HFFc6 (cell line): Measurements from ENCODE around the gene XCL1. TPM values are rescaled to one million over a fixed set of nuclear protein-coding genes. Genes with fewer than 3 reads are reported as not detected.
A peak's percentile ranks its signal among the peaks of the same experiment; 100 is the strongest.

ENCODE experiments used
- DNase-seq: peaks from one replicate; pipeline ENCODE4 v3.0.0-alpha.2; 2018
- H3K27ac Mint-ChIP-seq: 2 replicates; pipeline ENCODE4 v1.8.0; 2020; ENCODE audit warnings: mild to moderate bottlenecking, mixed read lengths
- H3K27me3 Mint-ChIP-seq: 2 replicates; pipeline ENCODE4 v1.8.0; 2021; ENCODE audit warnings: mild to moderate bottlenecking, moderate library complexity, mixed read lengths; ENCODE audit not compliant: insufficient read depth
- H3K36me3 Mint-ChIP-seq: 2 replicates; pipeline ENCODE4 v1.8.0; 2021; ENCODE audit warnings: low read depth, mixed read lengths
- H3K4me1 Mint-ChIP-seq: 2 replicates; pipeline ENCODE4 v1.8.0; 2020; ENCODE audit warnings: low read depth, mixed read lengths
- H3K4me3 Mint-ChIP-seq: 2 replicates; pipeline ENCODE4 v1.8.0; 2020; ENCODE audit warnings: mild to moderate bottlenecking, moderate library complexity, mixed read lengths
- H3K9me3 Mint-ChIP-seq: 2 replicates; pipeline ENCODE4 v1.8.0; 2020; ENCODE audit warnings: mild to moderate bottlenecking, mixed read lengths
- total RNA-seq, 6 experiments: library from RNA; stranded (reverse); fragmentation: NEBNext Ultra II Directional; extraction: Animal tissue kit (Norgen Biotek cat#: 25700); gene quantifications; 2 replicates in 1 of 6; 3 replicates in 5 of 6; pipeline ENCODE4 v1.2.3, GENCODE V29; 2021
- TF ChIP-seq, protein P1 (sequence below): fragments of 200-600 bp; sonication (generic); IDR thresholded peaks from 2 replicates; pipeline ENCODE4 v1.5.0; 2021; ENCODE audit warnings: antibody characterized with exemption, mild to moderate bottlenecking

The XCL1 gene
- total RNA-seq, 6 experiments from 2014 or later, result not detected

- H3K27me3 Mint-ChIP-seq, result peaks cover 6% of the 10 kb centered on the region
Measured at GRCh38 chr1:168583571-168583970, 7.2 kb downstream of the XCL1 start.

DNA sequence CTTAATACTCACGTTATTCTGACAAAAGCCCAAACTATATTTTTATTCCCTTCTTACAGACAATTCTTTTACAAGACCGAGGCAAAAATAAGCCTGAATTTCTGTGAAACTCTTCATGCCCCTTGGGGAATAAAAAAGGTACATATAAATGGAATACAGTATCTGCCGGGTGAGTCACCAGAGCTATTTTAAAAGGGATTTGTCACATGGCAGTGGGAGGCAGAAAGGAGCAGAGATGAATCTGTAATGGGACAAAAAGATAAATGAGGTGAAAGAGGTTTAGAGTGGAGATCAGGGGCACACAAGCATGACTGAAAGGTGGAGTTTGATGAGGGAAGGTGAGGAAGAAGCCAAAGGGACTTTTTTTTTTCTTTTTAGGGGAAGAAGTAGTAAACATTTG lies 8.8 kb downstream of the XCL1 start:
- H3K27me3 Mint-ChIP-seq, result peaks cover 6% of the 10 kb centered on the region
- no peak overlapping the region for H3K4me3 Mint-ChIP-seq
- peak; percentile 32 for DNase-seq
- no peaks in the 10 kb centered on the region for H3K36me3 Mint-ChIP-seq
- peaks cover 27% of the 10 kb centered on the region for H3K4me1 Mint-ChIP-seq
- no peak overlapping the region for H3K27ac Mint-ChIP-seq
- H3K9me3 Mint-ChIP-seq, result no peaks in the 10 kb centered on the region
- TF ChIP-seq, protein P1, sequence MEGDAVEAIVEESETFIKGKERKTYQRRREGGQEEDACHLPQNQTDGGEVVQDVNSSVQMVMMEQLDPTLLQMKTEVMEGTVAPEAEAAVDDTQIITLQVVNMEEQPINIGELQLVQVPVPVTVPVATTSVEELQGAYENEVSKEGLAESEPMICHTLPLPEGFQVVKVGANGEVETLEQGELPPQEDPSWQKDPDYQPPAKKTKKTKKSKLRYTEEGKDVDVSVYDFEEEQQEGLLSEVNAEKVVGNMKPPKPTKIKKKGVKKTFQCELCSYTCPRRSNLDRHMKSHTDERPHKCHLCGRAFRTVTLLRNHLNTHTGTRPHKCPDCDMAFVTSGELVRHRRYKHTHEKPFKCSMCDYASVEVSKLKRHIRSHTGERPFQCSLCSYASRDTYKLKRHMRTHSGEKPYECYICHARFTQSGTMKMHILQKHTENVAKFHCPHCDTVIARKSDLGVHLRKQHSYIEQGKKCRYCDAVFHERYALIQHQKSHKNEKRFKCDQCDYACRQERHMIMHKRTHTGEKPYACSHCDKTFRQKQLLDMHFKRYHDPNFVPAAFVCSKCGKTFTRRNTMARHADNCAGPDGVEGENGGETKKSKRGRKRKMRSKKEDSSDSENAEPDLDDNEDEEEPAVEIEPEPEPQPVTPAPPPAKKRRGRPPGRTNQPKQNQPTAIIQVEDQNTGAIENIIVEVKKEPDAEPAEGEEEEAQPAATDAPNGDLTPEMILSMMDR, result no peak

More at GRCh38 chr1:168583571-168583970, 7.2 kb downstream of the XCL1 start:
- TF ChIP-seq, protein P1, result no peak
- no peaks in the 10 kb centered on the region for H3K36me3 Mint-ChIP-seq
- DNase-seq, result no peak
- H3K4me3 Mint-ChIP-seq, result no peak overlapping the region
- H3K27ac Mint-ChIP-seq, result no peak overlapping the region
- peaks cover 27% of the 10 kb centered on the region for H3K4me1 Mint-ChIP-seq
- no peaks in the 10 kb centered on the region for H3K9me3 Mint-ChIP-seq

GRCh38 chr1:168585937-168586336 lies 9.5 kb downstream of the XCL1 start:
- H3K9me3 Mint-ChIP-seq, result no peaks in the 10 kb centered on the region
- no peak overlapping the region for H3K4me3 Mint-ChIP-seq
- no peak overlapping the region for H3K27ac Mint-ChIP-seq

DNA sequence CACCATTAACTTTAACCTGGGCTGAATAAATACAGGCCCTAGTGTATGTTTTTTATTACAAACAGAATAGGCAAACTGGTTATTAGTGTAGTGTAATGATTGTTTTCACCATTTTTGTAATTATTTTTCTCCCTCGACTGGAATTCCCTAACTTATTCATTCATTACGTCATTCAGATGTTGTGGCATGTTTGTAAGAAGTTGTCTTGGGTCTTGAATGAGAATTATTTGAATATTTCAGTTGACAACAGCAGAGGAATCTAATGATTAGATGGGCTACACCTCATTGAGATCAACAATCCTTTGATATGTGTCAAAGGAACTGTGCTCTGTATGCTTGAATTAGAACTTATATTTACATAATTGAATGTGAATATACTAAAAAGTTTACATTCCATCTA lies 12.8 kb downstream of the XCL1 start:
- H3K27me3 Mint-ChIP-seq, result peaks cover 6% of the 10 kb centered on the region
- no peak overlapping the region for H3K4me3 Mint-ChIP-seq
- H3K36me3 Mint-ChIP-seq, result no peaks in the 10 kb centered on the region
- no peak for DNase-seq
- no peaks in the 10 kb centered on the region for H3K9me3 Mint-ChIP-seq
- no peak overlapping the region for H3K27ac Mint-ChIP-seq
- H3K4me1 Mint-ChIP-seq, result peaks cover 12% of the 10 kb centered on the region
- TF ChIP-seq, protein P1, result no peak

More at GRCh38 chr1:168585937-168586336, 9.5 kb downstream of the XCL1 start:
- peaks cover 6% of the 10 kb centered on the region for H3K27me3 Mint-ChIP-seq
- DNase-seq, result no peak
- TF ChIP-seq, protein P1, result no peak
- H3K36me3 Mint-ChIP-seq, result no peaks in the 10 kb centered on the region
- peaks cover 27% of the 10 kb centered on the region for H3K4me1 Mint-ChIP-seq

GRCh38 chr1:168591066-168591465 lies 14.7 kb downstream of the XCL1 start:
- no peak for DNase-seq
- H3K27ac Mint-ChIP-seq, result no peak overlapping the region
- H3K27me3 Mint-ChIP-seq, result peaks cover 3% of the 10 kb centered on the region; the same call in 1 of the 2 replicates
- no peaks in the 10 kb centered on the region for H3K4me1 Mint-ChIP-seq
- no peaks in the 10 kb centered on the region for H3K36me3 Mint-ChIP-seq
- TF ChIP-seq, protein P1, result no peak
- H3K9me3 Mint-ChIP-seq, result no peaks in the 10 kb centered on the region
- H3K4me3 Mint-ChIP-seq, result no peak overlapping the region
